Thyroid gland (tissue), 4 donors: ENCODE measurements around the gene LZTS3.
A peak's percentile ranks its signal among the peaks of the same experiment; 100 is the strongest.
"Not testable (repeated sequence)": the region's sequence is repeated elsewhere in the genome, so short reads cannot be mapped to it uniquely, and the experiment has no call there.

Experiments used
- CTCF ChIP-seq, 6 experiments: fragments of 200-600 bp in 3 of 6; fragments of 450-650 bp in 3 of 6; sonication (generic) in 3 of 6; IDR thresholded peaks; one replicate each; pipeline ENCODE4 v1.5.1; 2016 to 2019; ENCODE audit warnings: antibody characterized with exemption in 6 of 6, mild to moderate bottlenecking in 2 of 6, inconsistent platforms in 1 of 6, moderate library complexity in 1 of 6
- POLR2A ChIP-seq, 2 donors: fragments of 450-650 bp; IDR thresholded peaks; one replicate each; pipeline ENCODE4 v1.6.1; 2017; ENCODE audit warnings: antibody characterized with exemption in 2 of 2, mild to moderate bottlenecking in 2 of 2, moderate library complexity in 1 of 2

GRCh38 chr20:3117839-3118379 is 55.4 kb downstream of the LZTS3 start:
- peak in 5 of 6 experiments; percentile 29 to 88 (median 72) for TF ChIP-seq CTCF (IDR thresholded peaks at IDR 0.05)
- not testable (repeated sequence) for TF ChIP-seq POLR2A (IDR thresholded peaks at IDR 0.05)
